ENCODE data around the gene SCGB1A1. TPM values are rescaled to one million over a fixed set of nuclear protein-coding genes. Genes with fewer than 3 reads are reported as not detected.

The SCGB1A1 gene
- total RNA-seq, 1 donor, result not detected

DNA sequence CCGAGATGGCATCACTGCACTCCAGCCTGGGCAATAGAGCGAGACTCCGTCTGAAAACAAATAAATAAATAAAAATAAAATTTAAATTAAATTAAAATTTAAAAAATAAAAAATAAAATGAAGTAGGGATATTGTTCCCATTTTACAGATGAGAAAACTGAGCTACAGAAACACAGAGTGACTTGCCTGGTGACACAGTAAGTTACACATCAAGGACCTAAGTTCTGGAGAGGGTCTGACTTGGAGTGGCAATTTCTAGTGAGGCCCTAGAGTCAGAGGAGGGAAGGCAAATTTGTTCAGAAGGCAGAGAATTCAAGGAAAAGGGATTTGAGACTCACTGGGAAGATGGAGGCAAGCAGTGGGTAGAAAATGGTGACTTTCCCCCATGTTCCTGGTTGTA, 2.0 kb downstream of the SCGB1A1 start:
- Histone ChIP-seq H4K20me1 (ENCODE audit: insufficient read depth, low read length) (no peaks in the 10 kb centered on the region), H3K27me3 (ENCODE audit: insufficient read depth, low read length) (no peaks in the 10 kb centered on the region), H3K27ac (ENCODE audit: low read depth, low read length) (no peak overlapping the region), H2AFZ (ENCODE audit: low read length) (no peak overlapping the region), H3K4me3 (ENCODE audit: insufficient read depth, low read length) (no peak overlapping the region), H3K4me1 (ENCODE audit: insufficient read depth, low read length) (peaks cover 9% of the 10 kb centered on the region), H3K9me3 (ENCODE audit: low read depth, low read length) (no peaks in the 10 kb centered on the region), H3K36me3 (ENCODE audit: insufficient read depth, low read length) (no peaks in the 10 kb centered on the region), H3K4me2 (ENCODE audit: insufficient read depth, low read length) (no peak overlapping the region), H3K79me2 (ENCODE audit: insufficient read depth, low read length) (no peaks in the 10 kb centered on the region)
- no peak for TF ChIP-seq CTCF (IDR thresholded peaks at IDR 0.05; ENCODE audit: extremely low read depth, low read depth, low read length)
- DNase-seq (ENCODE audit: insufficient read length, low spot score, missing footprints), result no peak

- Histone ChIP-seq H3K27me3 (ENCODE audit: insufficient read depth, low read length) (no peaks in the 10 kb centered on the region), H3K36me3 (ENCODE audit: insufficient read depth, low read length) (no peaks in the 10 kb centered on the region), H4K20me1 (ENCODE audit: insufficient read depth, low read length) (no peaks in the 10 kb centered on the region), H3K27ac (ENCODE audit: low read depth, low read length) (no peak overlapping the region), H3K9me3 (ENCODE audit: low read depth, low read length) (no peaks in the 10 kb centered on the region), H3K79me2 (ENCODE audit: insufficient read depth, low read length) (no peaks in the 10 kb centered on the region), H3K4me1 (ENCODE audit: insufficient read depth, low read length) (peaks cover 18% of the 10 kb centered on the region), H3K4me3 (ENCODE audit: insufficient read depth, low read length) (no peak overlapping the region), H3K4me2 (ENCODE audit: insufficient read depth, low read length) (no peak overlapping the region), H2AFZ (ENCODE audit: low read length) (no peak overlapping the region)
- no peak for DNase-seq (ENCODE audit: insufficient read length, low spot score, missing footprints)
- TF ChIP-seq CTCF (IDR thresholded peaks at IDR 0.05; ENCODE audit: extremely low read depth, low read depth, low read length), result no peak
Observed at GRCh38 chr11:62421996-62422395, 3.2 kb downstream of the SCGB1A1 start.

DNA sequence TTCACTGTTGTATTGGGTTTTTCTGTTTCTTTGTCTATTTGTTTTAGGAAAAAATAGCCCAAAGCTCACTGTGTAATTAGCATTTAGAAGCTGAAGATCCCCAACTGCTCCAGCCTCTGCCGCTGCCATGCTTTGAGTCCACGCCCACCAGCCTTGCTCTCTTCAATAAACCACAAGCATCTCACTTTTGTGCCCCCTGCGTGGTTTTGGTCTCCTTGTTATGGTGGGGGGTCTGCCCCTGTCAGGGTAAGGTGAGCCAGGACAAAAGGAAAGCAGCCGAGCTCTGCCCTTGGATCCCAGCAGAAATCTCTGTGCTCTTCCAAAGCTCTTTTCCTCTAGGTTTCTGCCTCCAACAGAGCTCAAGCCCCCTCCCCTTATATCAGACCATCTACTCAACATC, 4.2 kb downstream of the SCGB1A1 start:
- H2AFZ ChIP-seq (ENCODE audit: low read length), result no peak overlapping the region
- H3K4me1 ChIP-seq (ENCODE audit: insufficient read depth, low read length), result peaks cover 27% of the 10 kb centered on the region
- no peaks in the 10 kb centered on the region for H4K20me1 ChIP-seq (ENCODE audit: insufficient read depth, low read length)
- TF ChIP-seq CTCF (IDR thresholded peaks at IDR 0.05; ENCODE audit: extremely low read depth, low read depth, low read length), result no peak
- H3K27ac ChIP-seq (ENCODE audit: low read depth, low read length), result no peak overlapping the region
- H3K79me2 ChIP-seq (ENCODE audit: insufficient read depth, low read length), result no peaks in the 10 kb centered on the region
- H3K36me3 ChIP-seq (ENCODE audit: insufficient read depth, low read length), result no peaks in the 10 kb centered on the region
- H3K4me3 ChIP-seq (ENCODE audit: insufficient read depth, low read length), result no peak overlapping the region
- H3K9me3 ChIP-seq (ENCODE audit: low read depth, low read length), result no peaks in the 10 kb centered on the region
- no peak for DNase-seq (ENCODE audit: insufficient read length, low spot score, missing footprints)
- no peak overlapping the region for H3K4me2 ChIP-seq (ENCODE audit: insufficient read depth, low read length)
- H3K27me3 ChIP-seq (ENCODE audit: insufficient read depth, low read length), result no peaks in the 10 kb centered on the region

GRCh38 chr11:62427630-62428233, 8.9 kb downstream of the SCGB1A1 start:
- peak; percentile 22 for DNase-seq (ENCODE audit: insufficient read length, low spot score, missing footprints)
- no peaks in the 10 kb centered on the region for H3K36me3 ChIP-seq (ENCODE audit: insufficient read depth, low read length)
- H3K27ac ChIP-seq (ENCODE audit: low read depth, low read length), result peak overlapping the region; percentile 76
- TF ChIP-seq CTCF (IDR thresholded peaks at IDR 0.05; ENCODE audit: extremely low read depth, low read depth, low read length), result no peak
- no peaks in the 10 kb centered on the region for H3K9me3 ChIP-seq (ENCODE audit: low read depth, low read length)
- H3K79me2 ChIP-seq (ENCODE audit: insufficient read depth, low read length), result no peaks in the 10 kb centered on the region
- no peaks in the 10 kb centered on the region for H3K27me3 ChIP-seq (ENCODE audit: insufficient read depth, low read length)
- H3K4me1 ChIP-seq (ENCODE audit: insufficient read depth, low read length), result peaks cover 46% of the 10 kb centered on the region
- H4K20me1 ChIP-seq (ENCODE audit: insufficient read depth, low read length), result no peaks in the 10 kb centered on the region
- H2AFZ ChIP-seq (ENCODE audit: low read length), result peak overlapping the region; percentile 36
- peak overlapping the region; percentile 67 for H3K4me2 ChIP-seq (ENCODE audit: insufficient read depth, low read length)
- peak overlapping the region; percentile 14 for H3K4me3 ChIP-seq (ENCODE audit: insufficient read depth, low read length)

All from osteoblast (primary cell).